ENCODE measurements around the gene MORN5.

MORN5 gene

DNA sequence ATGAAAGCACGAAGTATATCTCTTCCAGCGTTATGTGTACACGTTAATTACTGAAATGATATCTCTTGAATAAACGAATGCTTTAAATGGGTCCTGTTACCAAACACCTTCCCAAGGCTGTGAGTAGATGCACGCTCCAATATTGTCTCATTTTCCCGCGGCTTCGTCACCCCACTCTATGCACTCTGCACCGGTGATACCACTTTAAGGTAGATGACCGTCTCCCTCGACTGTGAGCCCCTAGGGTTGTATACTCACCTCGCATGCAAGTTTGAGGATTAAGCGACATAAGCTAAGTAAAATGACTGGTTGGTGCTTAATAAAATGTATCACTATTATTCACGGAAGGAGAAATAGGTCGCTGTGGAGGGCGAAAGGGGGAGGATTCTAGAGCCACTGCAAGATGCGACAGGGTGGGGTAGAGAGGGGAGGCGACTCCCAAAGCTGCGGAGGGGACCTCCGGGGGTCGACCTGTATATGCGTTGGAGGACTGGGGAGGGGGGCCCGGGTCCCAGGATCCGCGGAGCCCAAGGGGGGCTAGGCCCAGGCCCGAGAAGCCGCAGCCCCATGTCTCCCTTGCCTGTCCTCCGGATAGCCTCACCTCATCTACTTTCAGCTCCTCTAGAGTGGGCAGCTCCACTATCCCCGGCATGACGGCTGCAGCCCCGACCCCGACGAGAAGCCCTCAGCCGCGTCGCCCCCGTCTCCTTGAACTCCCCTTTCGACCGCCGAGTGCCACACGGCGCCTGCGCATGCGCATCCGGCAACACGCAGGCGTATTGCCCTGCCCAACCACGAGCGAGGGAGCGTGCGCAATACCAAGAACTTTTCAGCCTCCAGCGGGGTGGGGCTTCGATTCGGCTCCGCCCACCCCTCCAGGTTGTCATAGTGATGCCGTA is at the start of gene MORN5, which contains the start of gene NDUFA8:
Gene MORN5, plus strand, starts transcription at position 883 of the 899 bp plus-strand sequence. CDS start 65 bp downstream, outside the sequence.
Gene NDUFA8, minus strand, starts transcription at position 754 of the 899 bp plus-strand sequence. Its CDS starts 102 bp downstream, at position 652.
- peak within 1 kb of the TSS; percentile 99 for H3K4me3 ChIP-seq (ENCODE audit: low read depth, low read length)
- peak; percentile 98 for DNase-seq (ENCODE audit: low read depth)
- TF ChIP-seq, protein P1, sequence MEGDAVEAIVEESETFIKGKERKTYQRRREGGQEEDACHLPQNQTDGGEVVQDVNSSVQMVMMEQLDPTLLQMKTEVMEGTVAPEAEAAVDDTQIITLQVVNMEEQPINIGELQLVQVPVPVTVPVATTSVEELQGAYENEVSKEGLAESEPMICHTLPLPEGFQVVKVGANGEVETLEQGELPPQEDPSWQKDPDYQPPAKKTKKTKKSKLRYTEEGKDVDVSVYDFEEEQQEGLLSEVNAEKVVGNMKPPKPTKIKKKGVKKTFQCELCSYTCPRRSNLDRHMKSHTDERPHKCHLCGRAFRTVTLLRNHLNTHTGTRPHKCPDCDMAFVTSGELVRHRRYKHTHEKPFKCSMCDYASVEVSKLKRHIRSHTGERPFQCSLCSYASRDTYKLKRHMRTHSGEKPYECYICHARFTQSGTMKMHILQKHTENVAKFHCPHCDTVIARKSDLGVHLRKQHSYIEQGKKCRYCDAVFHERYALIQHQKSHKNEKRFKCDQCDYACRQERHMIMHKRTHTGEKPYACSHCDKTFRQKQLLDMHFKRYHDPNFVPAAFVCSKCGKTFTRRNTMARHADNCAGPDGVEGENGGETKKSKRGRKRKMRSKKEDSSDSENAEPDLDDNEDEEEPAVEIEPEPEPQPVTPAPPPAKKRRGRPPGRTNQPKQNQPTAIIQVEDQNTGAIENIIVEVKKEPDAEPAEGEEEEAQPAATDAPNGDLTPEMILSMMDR (conservative IDR thresholded peaks at IDR 0.05; ENCODE audit: low read depth, low read length), result no peak

DNA sequence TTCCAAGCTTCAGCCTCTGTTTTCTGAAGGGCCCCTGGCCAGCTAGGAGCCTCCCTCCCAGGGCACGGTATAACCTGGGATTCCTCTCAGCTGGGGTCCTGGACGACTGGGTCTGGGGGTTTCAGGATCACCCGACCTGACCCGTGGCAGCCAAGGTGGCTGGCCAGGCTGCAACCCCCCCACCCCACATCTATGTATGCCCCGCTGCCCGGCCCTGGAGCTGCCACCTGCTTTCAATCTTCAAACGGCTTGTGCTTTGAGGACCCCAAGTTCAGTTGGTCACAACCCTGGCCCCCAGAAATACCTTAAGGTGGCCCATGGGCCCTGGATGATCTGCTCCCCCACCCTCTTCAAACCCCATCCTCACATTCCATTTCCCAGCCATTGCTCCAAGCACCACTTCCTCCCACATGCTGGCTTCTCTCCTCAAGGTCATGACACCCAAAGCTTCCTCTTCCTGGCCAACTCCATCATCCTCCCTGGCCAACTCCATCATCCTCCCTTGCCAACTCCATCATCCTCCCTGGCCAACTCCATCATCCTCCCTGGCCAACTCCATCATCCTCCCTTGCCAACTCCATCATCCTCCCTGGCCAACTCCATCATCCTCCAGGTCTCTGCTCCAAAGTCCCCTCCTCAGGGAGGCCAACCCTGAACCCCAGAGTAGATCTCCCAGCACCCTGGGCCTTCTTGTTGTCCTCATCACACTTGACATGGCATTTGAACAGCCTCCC is 49.4 kb upstream of the MORN5 start:
- DNase-seq (ENCODE audit: low read depth), result no peak
- TF ChIP-seq, protein P1 (conservative IDR thresholded peaks at IDR 0.05; ENCODE audit: low read depth, low read length), result no peak
- H3K4me3 ChIP-seq (ENCODE audit: low read depth, low read length), result no peak overlapping the region

DNA sequence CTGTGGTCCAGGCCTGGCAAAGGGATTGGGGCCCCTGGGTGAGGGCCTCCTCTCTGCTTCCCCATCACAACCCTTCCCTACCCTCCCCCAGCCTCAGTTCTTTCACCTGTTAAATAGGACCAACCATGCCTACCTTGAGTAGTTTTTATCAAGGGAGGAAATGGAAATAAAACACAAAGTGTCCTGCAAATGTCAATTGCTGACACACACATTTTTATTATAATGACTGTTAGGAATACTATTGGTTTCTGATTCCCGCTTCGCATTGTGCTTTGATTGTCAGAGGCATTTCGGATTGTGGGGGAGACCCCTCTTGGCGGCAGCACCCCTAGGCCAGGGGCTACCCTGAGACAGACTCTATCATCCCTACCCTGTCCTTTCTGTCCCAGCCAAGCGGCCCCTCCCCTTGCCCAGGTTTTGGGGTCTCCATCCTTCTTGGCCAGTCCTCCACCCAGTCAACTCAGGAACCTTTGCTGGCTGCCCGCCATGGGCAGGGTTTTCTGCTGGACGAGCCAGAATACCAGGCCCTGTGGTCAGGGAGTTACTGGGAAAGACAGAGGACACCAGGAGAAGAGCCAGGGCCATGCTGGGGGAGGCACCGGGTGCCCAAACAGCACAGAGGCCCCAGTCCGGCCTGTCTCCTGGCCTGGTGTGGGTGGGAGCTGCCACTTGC is 48.2 kb upstream of the MORN5 start:
- H3K4me3 ChIP-seq (ENCODE audit: low read depth, low read length), result no peak overlapping the region
- no peak for DNase-seq (ENCODE audit: low read depth)
- TF ChIP-seq, protein P1 (conservative IDR thresholded peaks at IDR 0.05; ENCODE audit: low read depth, low read length), result no peak

DNA sequence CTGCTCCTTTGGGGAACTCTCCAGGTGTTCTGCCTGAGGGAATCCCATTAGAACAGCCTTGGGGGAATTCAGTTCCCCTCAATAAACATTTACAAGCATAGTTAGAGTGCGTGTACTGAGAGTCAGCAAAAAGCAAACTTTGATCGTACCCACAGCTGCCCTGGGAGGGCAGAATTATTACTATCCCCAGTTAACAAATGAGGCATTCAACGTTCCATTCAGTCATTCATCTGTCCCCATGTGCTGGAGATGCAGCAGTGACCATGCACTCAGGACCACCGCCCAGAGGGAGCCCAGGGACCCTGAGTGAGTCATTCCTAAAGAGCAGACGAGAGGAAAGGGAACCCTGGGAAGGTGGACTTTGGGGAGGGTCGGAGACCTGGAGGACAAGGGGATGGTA is 47.5 kb upstream of the MORN5 start:
- DNase-seq (ENCODE audit: low read depth), result no peak
- TF ChIP-seq, protein P1 (conservative IDR thresholded peaks at IDR 0.05; ENCODE audit: low read depth, low read length), result no peak
- no peak overlapping the region for H3K4me3 ChIP-seq (ENCODE audit: low read depth, low read length)

DNA sequence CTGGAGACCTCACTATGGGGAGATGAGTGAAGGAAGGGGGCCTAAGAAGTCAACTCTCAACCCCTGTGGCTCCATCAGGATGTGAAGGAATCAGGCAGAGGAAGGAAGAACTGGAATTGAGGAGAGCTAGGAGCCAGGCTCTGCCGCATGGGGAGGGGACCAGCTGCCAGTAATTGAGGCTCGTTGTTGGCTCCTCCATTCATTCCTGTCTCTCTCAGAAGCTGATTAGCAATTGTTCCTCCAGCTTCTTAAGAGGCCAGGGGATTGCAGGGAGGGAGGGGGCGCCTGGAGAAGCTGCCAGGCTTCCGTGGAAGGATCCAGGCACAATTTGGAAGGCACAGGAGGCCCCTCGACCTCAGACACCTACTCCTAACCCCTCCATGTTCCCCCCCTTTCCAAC is 46.1 kb upstream of the MORN5 start:
- no peak overlapping the region for H3K4me3 ChIP-seq (ENCODE audit: low read depth, low read length)
- TF ChIP-seq, protein P1 (conservative IDR thresholded peaks at IDR 0.05; ENCODE audit: low read depth, low read length), result no peak
- no peak for DNase-seq (ENCODE audit: low read depth)

DNA sequence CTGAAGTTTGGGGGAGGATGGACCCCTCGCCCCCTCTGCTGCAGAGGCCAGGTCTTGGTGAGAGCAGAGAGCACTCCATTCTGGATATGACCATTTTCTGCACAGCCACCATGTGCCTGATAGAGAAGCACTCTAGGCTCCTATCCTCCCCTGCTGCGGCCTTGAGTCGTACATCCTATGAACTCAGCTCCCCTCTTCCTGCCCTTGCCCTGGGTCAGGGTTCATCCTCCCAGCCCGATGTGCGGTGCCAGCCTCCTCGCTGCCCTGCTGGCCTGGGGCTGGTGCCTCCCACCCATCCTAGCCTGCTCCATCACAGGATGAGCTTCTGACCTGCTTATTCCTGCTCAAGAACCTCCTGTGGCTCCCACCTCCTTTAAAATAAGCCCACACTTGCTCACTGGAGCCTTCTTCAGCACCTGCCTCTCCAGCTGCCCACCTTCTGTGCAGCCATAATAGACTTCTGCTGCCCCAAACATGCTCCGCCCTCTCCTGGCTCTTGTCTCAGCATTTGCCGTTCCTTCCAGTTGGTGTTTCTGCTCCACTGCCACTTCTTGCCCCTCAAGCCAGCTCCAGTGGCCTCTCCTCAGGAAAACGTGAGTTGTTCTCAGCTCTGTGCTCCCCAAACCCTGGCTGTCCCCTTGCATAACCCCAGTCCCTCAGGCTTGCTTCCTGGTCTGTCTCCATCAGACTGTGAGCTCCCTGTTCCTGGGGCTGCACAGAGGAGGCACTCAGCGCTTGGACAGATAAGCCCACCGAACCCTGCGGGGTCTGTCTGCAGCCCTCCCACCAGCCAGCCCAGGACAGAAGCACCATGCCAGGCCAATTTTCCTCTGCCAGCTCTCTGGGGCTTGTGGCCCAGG is 44.3 kb upstream of the MORN5 start:
- TF ChIP-seq, protein P1 (conservative IDR thresholded peaks at IDR 0.05; ENCODE audit: low read depth, low read length), result no peak
- no peak overlapping the region for H3K4me3 ChIP-seq (ENCODE audit: low read depth, low read length)
- no peak for DNase-seq (ENCODE audit: low read depth)
